Rectal smooth muscle tissue (tissue), 1 donor: Measurements from ENCODE around the gene SLC4A4.

ENCODE experiments used
- H3K27ac ChIP-seq: one replicate; pipeline ENCODE4 v1.7.0; 2013; ENCODE audit warnings: low read depth, low read length, inconsistent platforms
- H3K27me3 ChIP-seq: one replicate; pipeline ENCODE4 v1.7.0; 2013; ENCODE audit warnings: low read length; ENCODE audit not compliant: control insufficient read depth, insufficient read depth
- H3K36me3 ChIP-seq: one replicate; pipeline ENCODE4 v1.7.0; 2013; ENCODE audit warnings: low read length; ENCODE audit not compliant: control insufficient read depth, insufficient read depth
- H3K4me1 ChIP-seq: one replicate; pipeline ENCODE4 v1.7.0; 2013; ENCODE audit warnings: low read length; ENCODE audit not compliant: control insufficient read depth, insufficient read depth
- H3K4me3 ChIP-seq: one replicate; pipeline ENCODE4 v1.7.0; 2013; ENCODE audit warnings: low read length
- H3K9ac ChIP-seq: one replicate; pipeline ENCODE4 v1.7.0; 2013; ENCODE audit warnings: low read length

The SLC4A4 gene

GRCh38 chr4:71430609-71431008 lies 91.8 kb downstream of the SLC4A4 start:
- H3K4me1 ChIP-seq = no peaks in the 10 kb centered on the region
- H3K9ac ChIP-seq = no peak overlapping the region
- H3K4me3 ChIP-seq = no peak overlapping the region
- no peaks in the 10 kb centered on the region for H3K27me3 ChIP-seq
- H3K27ac ChIP-seq = no peak overlapping the region
- H3K36me3 ChIP-seq = no peaks in the 10 kb centered on the region

- Histone ChIP-seq H3K4me1 (no peaks in the 10 kb centered on the region), H3K4me3 (no peak overlapping the region), H3K27ac (no peak overlapping the region), H3K27me3 (no peaks in the 10 kb centered on the region), H3K36me3 (peaks cover 2% of the 10 kb centered on the region), H3K9ac (no peak overlapping the region)
Measured at GRCh38 chr4:71440612-71441011, 101.8 kb downstream of the SLC4A4 start.

- Histone ChIP-seq H3K4me3 (no peak overlapping the region), H3K9ac (no peak overlapping the region), H3K4me1 (no peaks in the 10 kb centered on the region), H3K27ac (no peak overlapping the region), H3K36me3 (peaks cover 2% of the 10 kb centered on the region), H3K27me3 (no peaks in the 10 kb centered on the region)
Measured at GRCh38 chr4:71441186-71442169, 102.7 kb downstream of the SLC4A4 start.

- Histone ChIP-seq H3K27ac (no peak overlapping the region), H3K4me3 (no peak overlapping the region), H3K4me1 (no peaks in the 10 kb centered on the region), H3K36me3 (peaks cover 2% of the 10 kb centered on the region), H3K9ac (no peak overlapping the region), H3K27me3 (no peaks in the 10 kb centered on the region)
Measured at GRCh38 chr4:71442336-71442735, 103.5 kb downstream of the SLC4A4 start.

DNA sequence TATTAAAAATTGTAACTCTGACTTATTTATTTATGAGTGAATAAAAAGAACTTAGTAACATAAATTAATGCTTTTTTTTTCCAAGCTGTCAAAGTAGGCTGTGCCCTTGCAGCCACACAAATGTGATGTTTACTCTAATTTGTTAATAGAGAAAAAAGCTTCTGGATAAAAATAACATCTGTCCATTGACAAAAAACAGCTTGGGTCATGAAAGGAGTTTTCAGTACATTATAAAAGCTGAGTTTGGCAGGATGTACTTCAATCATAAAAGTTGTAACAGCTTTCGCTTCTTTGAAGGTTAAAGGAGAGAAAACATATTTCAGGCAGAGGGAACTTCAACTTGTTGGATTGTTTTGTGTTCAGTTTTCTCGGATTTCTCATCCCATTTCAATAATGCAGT lies 105.6 kb downstream of the SLC4A4 start:
- no peaks in the 10 kb centered on the region for H3K4me1 ChIP-seq
- peaks cover 2% of the 10 kb centered on the region for H3K36me3 ChIP-seq
- H3K4me3 ChIP-seq = no peak overlapping the region
- no peak overlapping the region for H3K27ac ChIP-seq
- no peak overlapping the region for H3K9ac ChIP-seq
- H3K27me3 ChIP-seq = no peaks in the 10 kb centered on the region

DNA sequence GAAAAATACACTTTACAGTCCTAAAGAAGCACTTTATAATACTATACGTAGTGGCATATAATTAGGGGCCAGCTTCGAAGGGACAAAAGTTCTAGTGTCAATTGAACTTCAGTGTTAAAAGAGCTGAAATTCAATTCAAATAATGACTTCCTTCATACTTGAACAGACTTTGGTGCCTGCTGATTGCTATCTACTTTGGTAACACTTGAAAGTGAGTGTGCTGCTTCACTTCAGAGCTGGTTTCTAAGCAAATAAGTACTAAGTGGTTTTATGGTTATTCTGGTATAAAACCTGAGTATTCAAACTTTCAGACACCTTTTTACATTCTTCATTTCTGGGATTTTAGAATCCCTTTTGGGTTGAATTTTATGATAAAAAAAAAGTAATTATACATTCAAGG lies 107.0 kb downstream of the SLC4A4 start:
- no peak overlapping the region for H3K9ac ChIP-seq
- no peak overlapping the region for H3K4me3 ChIP-seq
- H3K36me3 ChIP-seq = peaks cover 2% of the 10 kb centered on the region
- no peaks in the 10 kb centered on the region for H3K4me1 ChIP-seq
- H3K27me3 ChIP-seq = no peaks in the 10 kb centered on the region
- no peak overlapping the region for H3K27ac ChIP-seq

- peaks cover 2% of the 10 kb centered on the region for H3K36me3 ChIP-seq
- no peaks in the 10 kb centered on the region for H3K4me1 ChIP-seq
Measured at GRCh38 chr4:71446479-71447081, 107.8 kb downstream of the SLC4A4 start.

GRCh38 chr4:71449040-71449439 lies 110.2 kb downstream of the SLC4A4 start:
- Histone ChIP-seq H3K9ac (no peak overlapping the region), H3K27ac (no peak overlapping the region), H3K36me3 (no peaks in the 10 kb centered on the region), H3K4me3 (no peak overlapping the region), H3K27me3 (no peaks in the 10 kb centered on the region), H3K4me1 (no peaks in the 10 kb centered on the region)

More at GRCh38 chr4:71446479-71447081, 107.8 kb downstream of the SLC4A4 start:
- Histone ChIP-seq H3K27ac (no peak overlapping the region), H3K9ac (no peak overlapping the region), H3K4me3 (no peak overlapping the region), H3K27me3 (no peaks in the 10 kb centered on the region)

GRCh38 chr4:71449878-71450277 lies 111.1 kb downstream of the SLC4A4 start:
- Histone ChIP-seq H3K27ac (no peak overlapping the region), H3K4me3 (no peak overlapping the region), H3K36me3 (peaks cover 2% of the 10 kb centered on the region), H3K27me3 (no peaks in the 10 kb centered on the region), H3K4me1 (no peaks in the 10 kb centered on the region), H3K9ac (no peak overlapping the region)

- H3K27me3 ChIP-seq = no peaks in the 10 kb centered on the region
- peaks cover 2% of the 10 kb centered on the region for H3K36me3 ChIP-seq
- H3K4me3 ChIP-seq = no peak overlapping the region
- H3K9ac ChIP-seq = no peak overlapping the region
- no peaks in the 10 kb centered on the region for H3K4me1 ChIP-seq
- H3K27ac ChIP-seq = no peak overlapping the region
Measured at GRCh38 chr4:71453531-71453930, 114.7 kb downstream of the SLC4A4 start.

DNA sequence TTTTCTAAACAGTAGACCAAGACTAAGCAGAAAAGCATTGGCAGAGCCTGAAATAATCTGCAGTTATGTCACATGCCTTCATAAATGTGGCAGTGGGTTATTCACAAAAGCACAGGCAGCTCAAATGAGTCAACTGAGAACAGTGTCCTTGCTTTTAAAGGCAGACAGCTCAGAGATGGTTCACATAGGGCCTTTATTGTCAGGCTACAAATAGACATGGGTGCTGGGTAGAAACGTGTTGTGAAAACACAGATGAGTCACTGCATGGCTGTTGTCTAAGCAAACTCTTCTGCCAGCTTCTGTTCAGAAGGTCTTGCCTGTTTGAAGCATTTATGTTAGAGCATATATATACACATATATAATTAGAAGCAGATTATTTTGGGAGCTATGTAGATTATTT lies 118.0 kb downstream of the SLC4A4 start:
- no peak overlapping the region for H3K9ac ChIP-seq
- peaks cover 2% of the 10 kb centered on the region for H3K36me3 ChIP-seq
- H3K27me3 ChIP-seq = no peaks in the 10 kb centered on the region
- no peaks in the 10 kb centered on the region for H3K4me1 ChIP-seq
- H3K27ac ChIP-seq = no peak overlapping the region
- no peak overlapping the region for H3K4me3 ChIP-seq

- H3K27ac ChIP-seq = no peak overlapping the region
- H3K36me3 ChIP-seq = no peaks in the 10 kb centered on the region
- no peak overlapping the region for H3K9ac ChIP-seq
- no peaks in the 10 kb centered on the region for H3K27me3 ChIP-seq
- no peaks in the 10 kb centered on the region for H3K4me1 ChIP-seq
- no peak overlapping the region for H3K4me3 ChIP-seq
Measured at GRCh38 chr4:71460371-71460770, 121.6 kb downstream of the SLC4A4 start.
